GM19240 (cell line): Measurements from ENCODE around the gene CDYL2.

ENCODE experiments used
- DNase-seq: peaks from one replicate; pipeline ENCODE4 v3.0.0; 2011; ENCODE audit warnings: low spot score; ENCODE audit not compliant: insufficient read length

The CDYL2 gene

DNA sequence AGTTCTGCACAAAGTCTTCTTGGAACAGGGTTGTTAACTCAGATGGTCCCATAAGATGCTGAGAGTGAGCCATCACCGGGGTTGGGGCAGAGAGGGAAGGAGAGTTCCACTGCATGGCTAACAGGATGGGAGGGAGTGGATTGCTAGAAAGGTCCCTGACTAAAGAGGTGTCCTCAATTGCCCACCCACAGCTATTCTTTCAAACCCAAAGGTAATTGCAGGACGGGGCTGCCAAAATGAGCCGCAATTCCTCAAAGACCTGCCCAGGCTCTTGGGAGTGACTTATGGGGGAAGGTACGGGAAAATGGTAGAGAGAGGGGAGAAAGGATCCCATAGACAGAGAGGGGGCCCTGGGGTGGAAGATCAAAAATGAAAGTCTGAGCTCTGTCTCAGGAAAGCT lies 203.2 kb downstream of the CDYL2 start:
- DNase-seq: no peak

DNA sequence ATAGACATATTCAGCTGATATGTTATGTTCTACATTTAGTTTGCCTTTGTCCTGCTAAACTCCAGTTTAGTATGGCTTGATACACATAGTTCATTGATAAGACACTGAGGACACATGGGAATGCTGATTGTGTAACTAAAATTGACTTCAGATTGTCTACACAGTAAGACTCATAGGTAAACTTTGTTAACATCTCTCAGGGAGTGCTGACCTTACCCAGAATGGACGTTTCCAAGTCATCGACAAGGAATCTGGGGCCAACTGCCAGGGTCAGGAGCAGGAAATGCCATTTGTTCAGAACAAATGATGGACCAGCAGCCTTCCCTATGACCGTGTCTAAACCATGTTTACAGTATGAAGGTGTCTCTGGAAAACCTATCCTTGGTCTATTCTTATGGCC lies 204.9 kb downstream of the CDYL2 start:
- DNase-seq: no peak

DNA sequence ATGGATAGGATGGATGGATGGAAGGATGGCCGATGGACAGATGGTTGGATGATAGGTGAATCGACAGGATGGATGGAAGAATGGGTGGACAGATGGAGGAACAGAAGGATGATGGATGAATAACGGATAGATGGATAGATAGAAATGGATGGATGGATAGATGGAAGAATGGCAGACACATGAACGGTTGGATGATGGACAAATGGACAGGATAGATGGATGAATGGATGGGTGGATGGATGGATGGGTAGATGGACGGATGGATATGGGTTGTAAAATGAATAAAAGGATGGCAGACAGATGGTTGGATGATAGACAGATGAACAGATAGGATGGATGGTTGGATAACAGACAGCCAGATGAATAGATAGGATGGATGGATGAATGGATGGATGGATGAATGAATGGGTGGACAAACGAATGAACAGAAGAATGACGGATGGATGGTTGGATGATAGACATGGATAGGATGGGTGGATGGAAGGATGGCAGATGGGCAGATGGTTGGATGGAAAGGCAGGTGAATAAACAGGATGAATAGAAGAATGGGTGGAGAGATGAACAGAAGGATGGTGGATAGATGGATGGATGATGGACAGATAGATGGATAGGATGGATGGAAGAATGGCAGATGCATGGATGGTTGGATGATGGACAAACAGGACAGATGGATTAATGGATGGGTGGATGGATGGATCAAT lies 207.7 kb downstream of the CDYL2 start:
- no peak for DNase-seq

DNA sequence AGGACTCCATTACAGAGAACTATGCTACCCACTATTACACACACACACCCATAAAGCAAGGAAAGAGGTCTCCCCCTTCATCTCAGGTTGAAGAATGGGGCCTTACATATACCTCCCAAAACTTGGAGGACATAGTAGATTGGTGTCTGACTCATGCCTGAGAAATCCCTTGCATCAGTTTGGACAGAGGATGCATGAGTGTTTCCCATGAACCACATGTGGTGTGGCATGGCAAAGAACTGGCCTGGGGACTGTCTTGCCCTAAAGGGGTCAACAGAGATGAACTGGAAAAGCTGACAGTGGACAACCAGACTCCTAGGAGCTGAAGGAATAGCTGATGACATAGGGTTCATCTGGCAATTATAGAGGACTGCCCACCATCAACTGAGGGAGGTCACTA lies 209.6 kb downstream of the CDYL2 start:
- DNase-seq: no peak

DNA sequence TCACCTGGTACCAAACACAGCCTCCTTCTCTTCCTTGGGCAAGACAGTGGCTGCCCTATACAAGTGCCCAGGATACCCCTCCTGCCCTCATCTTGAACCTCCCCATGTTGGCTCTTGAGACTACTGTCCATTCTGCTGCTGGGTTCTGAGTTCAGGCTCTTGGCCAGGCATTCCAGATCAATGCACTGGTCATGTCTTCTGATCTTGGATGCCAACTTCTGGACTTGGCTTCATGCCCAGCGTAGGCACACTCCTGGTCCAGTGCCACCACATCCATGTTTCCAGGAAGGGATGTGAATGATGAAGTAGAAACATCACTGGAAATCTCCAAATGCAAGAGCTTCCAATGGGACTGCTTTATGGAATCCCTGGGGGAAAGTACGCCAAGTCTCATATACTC lies 212.1 kb downstream of the CDYL2 start:
- no peak for DNase-seq

DNA sequence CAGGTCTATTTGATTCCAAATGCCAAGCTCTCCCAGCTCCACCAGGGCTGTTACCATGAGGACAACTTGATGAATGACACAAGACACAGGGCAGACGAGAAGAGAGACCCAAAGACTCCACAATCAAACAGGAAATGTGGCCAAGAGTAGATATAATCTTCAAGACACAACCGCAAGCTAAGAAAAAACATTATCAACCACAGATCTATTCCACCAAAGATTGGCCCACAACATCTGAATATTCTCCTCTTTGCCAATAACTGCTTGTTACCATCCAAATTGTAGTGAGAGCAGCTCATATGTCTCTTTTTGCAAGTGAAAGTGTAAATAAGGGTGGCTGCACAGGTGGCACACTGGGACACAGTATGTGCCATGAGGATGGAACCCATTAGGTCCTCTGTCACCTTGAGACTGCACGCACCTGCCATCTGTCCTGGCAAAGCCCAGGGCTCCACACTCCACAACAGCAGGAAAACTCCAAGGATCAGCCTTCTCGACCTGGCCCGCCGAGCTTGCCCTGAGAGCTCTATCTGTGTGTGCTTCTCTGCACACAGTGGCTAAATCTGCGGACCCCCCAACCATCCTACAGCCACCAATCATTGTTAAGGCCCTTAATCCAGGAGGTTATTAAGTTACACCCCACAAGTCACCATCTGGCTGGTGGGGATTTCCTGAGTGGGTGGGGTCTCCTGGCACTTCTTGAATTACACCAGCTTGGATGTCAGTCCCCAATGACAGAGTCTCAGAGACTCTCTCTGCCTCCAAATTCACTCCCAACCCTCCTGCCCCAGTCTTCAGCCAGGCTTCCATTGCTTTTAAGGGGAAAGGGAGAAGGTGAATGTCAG lies 213.1 kb downstream of the CDYL2 start:
- DNase-seq: no peak

DNA sequence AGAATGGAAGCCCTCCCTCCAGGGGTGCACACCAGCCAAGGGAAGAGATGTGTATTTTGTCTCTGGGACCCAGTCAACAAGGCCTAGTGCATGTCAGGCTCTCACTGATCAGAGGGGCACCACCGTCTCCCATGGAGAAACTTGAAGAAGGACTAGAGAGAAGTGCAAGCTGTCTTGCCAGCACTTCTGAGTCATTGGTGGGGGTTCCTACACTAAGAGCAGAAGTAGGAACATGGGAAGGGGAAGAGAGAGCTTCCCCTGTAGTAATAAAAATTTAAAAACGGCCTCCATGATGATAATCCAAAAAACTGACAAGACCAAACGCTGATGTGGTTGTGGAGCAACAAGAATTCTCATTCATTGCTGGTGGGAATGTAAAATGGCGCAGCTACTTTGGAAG lies 217.3 kb downstream of the CDYL2 start:
- DNase-seq: no peak

DNA sequence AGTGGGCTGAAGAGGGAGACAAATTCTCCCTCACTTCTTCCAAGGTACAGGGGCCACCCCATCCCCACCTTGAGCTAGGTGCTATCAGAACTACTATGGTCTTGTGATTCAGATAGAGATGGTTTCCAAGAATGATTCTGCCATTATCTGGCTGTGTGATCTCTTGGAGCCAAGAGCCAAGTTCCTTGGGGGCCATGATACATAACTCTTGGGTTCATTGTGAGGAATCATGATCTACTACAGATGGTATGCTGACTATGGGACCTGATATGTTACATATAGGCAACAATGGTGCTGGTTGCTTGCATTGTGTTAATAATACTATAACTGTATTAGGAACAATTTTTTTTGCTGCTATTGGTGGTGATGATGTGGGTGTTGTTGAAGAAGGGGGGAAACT lies 217.9 kb downstream of the CDYL2 start:
- no peak for DNase-seq

DNA sequence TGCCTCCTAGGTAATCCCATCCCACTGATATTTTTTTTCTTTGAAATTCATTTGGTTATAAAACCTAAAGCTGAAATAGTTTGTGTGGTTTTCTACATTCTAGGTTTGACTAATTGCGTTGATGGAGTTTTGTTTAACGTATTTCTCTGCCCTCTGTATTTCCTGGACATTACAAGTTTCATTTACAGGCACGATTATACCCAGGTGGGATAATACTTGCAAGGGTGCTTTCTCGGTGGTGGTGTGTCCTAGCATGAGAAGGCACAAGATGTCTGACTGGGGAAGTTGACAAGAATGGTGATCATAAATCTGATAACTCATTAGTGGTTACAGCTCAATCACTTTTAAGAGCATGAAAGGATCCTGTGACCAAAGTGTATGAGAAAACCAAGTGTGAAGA lies 218.6 kb downstream of the CDYL2 start:
- DNase-seq: peak; percentile 22

DNA sequence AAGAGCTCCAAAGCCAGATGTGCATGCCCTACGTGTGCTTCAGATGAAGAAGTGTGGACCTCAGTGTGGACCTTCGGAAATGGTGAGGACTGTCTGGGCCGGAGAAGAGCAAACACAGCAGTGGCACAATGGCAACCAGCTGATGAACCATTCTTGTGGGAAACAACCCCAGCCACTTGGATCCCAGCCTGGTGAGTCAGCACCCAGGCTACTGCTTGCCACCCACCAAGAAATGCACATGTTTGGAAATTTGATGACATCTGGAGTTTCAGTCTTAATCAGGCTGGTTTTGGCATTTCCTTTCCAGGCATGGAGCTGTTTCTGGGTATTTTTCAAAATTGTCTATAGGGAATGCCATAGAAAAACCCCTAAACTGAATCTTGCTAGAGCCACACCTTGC lies 220.9 kb downstream of the CDYL2 start:
- DNase-seq: no peak

DNA sequence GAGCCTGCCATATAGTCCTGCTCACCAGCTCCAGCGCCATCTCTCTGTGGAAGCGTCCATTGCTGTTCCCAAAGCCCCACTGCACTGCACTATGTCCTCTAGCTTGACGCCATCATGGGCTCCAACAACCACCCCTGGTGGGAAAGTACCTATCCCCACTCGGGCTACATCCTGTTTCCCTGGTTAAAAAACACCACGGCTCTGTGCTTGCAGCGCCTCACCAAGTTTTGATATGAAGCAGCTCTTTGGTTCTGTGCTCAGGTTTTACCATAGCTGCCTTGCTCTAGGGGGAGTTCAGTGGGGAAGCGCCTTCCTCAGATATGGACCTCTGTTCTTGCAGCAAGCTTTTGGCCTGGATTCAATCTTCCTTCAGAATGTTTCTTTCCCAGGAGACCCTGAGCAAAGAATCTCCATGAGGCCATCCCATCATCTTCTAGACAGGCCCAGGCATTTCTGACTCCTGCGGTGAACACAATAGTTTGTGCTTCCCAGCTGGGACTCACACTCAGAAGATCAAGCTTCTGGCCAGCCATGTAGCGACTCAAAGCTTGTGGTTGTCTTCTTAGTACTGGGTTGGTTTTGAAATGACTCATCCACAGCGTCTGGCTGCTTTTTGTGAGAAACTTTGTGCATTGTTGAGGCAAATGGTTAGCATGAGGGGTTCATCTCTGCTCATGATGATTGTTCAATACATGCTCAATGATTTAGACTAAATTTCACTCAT lies 224.1 kb downstream of the CDYL2 start:
- DNase-seq: peak; percentile 56

DNA sequence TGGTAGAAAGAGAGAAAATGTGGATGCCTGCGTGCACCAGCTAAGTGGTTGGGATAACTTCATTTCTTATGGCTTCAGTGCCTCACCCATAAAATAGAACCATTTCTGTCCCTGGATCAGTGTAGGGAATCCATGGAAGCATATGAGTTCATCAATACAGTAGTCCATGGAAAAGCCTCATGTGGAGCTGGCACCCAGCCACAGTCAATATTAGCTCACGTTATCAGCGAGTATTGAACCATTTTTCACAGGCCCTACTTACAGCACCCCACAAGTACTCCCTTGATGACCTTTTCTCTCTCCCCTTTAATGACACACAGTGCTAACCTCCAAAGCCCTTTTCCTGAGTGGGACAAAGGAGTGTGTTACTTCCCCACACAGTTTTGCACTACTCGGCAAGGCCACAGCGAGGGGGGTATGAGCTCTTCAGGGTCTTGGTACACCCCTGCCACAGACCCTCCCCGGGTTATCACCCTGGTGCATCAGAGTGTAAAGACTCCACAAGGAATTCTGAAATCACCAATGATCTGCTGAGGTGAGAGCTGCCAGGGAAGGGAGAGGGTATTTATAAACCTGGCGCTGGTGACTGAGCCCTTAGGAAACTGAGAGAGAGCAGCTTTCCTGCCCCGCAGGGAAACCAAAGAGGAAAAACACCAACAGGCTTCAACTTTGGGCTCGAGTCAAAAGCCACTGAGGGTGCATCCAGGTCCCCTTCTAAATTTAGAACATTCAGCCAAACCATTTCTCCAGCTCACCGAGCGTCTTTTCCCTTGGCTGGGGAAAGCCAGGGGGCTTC lies 226.7 kb downstream of the CDYL2 start:
- DNase-seq: no peak

DNA sequence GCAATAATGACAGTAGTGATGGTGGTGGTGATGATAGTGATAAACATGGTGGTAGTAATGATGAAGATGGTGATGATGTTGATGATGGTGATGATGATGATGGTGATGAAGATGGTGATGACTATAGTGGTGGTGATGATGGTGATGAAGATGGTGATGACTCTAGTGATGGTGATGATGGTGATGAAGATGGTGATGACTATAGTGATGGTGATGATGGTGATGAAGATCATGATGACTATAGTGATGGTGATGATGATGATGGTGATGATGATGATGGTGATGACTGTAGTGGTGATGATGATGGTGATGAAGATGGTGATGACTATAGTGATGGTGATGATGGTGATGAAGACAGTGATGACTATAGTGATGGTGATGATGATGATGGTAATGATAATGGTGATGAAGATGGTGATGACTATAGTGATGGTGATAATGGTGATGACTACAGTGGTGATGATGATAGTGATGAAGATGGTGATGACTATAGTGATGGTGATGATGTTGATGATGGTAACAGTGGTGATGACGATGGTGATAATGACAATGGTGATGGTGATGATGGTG lies 228.0 kb downstream of the CDYL2 start:
- DNase-seq: no peak

DNA sequence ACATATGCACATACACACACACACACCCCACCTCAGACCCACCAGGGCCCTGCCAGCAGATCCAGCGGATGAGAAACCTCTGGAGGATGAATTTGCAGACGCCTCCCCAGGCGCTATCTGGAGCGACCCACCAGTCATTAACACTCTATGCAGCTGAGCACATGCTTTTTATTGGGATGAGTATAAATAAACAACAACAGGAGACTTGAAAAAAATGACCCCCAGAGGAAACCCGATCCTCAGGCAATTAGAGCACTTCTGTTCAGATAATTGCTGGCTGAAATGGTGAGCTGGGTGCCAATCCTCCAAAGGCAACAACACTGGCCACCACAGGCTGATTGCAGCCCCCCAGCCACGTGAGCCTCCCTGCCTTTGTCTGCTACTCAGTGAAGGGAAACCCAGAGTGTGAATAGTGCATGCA lies 230.7 kb downstream of the CDYL2 start:
- DNase-seq: no peak

DNA sequence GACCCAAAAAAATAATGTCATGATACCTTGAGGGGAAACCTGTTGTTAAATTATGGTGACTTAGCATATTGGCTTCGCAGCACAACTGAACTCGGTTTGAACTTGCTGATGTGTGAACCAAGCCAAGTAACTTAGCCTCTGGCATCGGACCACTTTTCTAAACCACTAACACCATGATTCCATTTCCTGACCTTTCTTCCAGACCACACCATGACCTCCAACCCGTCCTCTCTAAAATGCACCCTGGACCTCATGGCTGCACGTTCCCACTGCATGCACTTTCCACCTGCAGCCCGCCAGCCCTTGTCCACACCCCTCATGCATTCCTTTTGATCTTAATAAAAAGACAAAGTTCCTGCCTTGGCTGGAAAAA lies 234.3 kb downstream of the CDYL2 start:
- no peak for DNase-seq

DNA sequence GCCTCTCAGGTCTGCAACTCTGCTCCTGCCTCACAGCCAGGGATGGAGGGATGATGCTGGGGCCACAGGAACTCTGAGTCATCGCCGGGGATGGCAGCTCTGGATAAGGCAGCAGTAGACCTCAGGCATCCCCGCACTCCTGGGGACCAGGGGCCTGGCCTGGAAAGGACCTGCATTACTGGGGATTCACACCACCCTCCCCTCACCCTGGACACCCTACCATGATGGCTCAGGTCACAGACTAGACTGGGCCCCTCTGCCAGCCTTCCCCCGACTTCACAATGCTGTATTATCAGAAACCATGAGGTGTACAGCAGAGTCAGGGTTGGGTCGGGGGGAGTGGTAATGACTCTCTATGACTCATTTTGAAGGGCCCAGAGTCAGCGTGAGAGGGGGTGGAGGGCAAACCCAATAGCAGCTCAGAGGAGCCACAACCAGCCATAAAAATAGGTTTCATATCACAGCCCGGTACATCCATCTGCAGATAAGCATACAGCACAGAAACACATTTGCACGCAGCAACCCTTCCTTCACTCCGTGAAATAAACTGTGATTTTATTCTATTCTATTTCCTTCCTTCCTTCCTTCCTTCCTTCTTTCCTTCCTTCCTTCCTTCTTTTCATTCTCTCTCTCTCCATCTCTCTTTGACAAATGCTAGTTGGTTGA lies 234.8 kb downstream of the CDYL2 start:
- no peak for DNase-seq

DNA sequence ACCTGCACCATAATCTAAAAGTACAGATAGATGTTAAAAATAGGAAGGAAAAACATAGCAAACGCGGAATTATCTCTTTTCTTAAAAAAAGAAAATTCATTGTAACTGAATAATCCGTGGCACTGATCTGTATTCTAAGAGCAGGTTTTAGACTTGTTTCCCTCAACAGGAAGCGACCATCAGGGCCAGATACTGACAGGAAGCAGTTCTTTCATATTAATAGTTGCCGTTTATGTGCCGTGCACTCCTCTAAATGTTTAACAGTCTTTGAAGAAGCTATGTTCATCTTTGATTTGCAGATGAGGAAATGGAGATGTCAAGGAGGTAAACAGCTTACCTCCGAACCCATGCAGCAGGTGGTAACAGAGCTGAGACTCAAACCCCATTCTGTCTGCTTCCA lies 240.0 kb downstream of the CDYL2 start:
- DNase-seq: no peak

DNA sequence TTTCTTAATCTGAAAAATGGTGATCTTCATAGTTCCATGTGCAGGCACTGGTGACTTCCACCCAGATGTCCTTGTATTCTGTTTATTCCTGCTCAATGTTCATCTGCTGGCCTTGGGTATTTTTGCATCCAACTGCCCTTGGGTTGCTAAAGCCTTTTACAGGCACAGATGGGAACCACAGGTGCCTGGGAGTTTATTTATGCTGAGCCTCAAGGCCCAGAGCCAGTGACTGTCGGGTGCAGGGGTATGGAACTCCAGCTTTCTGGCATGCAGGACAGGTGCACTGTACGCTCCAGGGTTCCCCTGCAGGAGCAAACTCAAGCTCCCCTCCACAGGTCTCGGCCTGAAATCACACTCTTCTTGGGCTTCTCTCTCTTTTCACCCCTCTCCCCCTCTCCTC lies 241.3 kb downstream of the CDYL2 start:
- no peak for DNase-seq

DNA sequence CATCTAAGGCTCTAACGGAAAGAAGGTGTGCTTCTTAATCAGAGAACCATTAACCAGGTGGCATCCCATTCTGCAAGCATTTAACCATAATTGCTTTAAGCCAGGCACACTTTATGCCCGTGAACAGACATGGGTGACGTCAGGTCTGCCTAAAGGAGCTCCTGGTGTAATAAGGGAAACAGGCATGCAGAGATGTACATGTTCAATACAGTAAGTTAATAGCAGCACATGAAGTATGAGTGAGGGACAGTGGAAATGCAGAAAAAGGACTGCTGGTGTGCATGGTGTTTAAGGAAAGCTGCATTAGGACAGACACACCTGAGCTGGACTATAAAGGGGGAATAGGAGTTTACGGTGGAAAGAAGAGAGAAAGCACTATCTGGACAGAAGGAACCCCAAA lies 245.0 kb downstream of the CDYL2 start:
- DNase-seq: no peak

DNA sequence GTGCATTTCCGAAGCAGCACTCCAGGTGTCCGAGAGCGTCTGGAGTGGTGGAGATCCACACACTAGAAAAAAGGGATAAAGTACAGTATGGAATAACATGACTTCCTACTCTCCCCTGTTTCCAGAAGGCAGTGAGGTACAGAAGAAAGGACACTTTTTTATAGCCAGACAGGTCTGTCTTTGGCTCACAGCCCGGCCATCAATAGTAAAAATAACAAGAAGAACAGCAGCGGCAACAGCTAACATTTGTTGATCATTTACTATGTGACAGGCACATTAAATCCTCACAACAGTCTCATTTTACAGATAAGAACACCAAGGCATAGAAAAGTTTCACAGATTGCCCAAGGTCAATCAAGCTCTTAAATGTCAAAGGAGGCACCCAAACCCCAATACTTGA lies 247.4 kb downstream of the CDYL2 start:
- DNase-seq: no peak

DNA sequence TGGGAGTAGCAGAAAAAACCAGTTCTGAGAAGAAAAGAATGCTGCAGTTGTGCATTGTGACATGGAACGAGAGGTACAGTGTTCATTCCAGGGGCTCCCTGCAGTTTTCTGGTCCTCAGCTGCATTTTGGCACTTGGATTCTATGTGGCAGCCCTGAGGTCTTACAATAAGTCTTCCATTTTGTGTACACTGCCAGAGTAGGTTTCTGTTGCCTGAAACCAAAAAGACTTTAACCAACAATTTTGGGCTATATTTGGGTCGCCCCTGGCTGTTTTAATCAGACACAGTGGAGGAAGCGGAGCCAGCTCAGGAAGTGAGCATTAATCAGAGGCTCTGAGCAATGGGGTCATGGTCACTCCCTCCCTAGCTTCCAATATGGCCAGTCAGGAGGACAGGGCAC lies 247.9 kb downstream of the CDYL2 start:
- no peak for DNase-seq
